GM12878 (cell line): ENCODE data around the gene METTL16. TPM values are rescaled to one million over a fixed set of nuclear protein-coding genes. Genes with fewer than 3 reads are reported as not detected.

Experiments used
- ATF7 ChIP-seq: fragments of 450-650 bp; IDR thresholded peaks from 2 replicates; pipeline ENCODE4 v1.6.1; 2016; ENCODE audit warnings: low read depth, mild to moderate bottlenecking
- BACH1 ChIP-seq: fragments of 450-650 bp; IDR thresholded peaks from 2 replicates; pipeline ENCODE4 v1.6.1; 2017; ENCODE audit warnings: mild to moderate bottlenecking, borderline replicate concordance
- BMI1 ChIP-seq: fragments of 450-650 bp; IDR thresholded peaks from 2 replicates; pipeline ENCODE4 v1.6.1; 2016; ENCODE audit warnings: mild to moderate bottlenecking, moderate library complexity, borderline replicate concordance
- CHD2 ChIP-seq: IDR thresholded peaks from 2 replicates; pipeline ENCODE4 v1.6.1; 2011; ENCODE audit warnings: low read depth, low read length, improper control_type of control experiment, borderline replicate concordance
- CHD4 ChIP-seq: fragments of 200-600 bp; sonication (generic); IDR thresholded peaks from 2 replicates; pipeline ENCODE4 v1.6.1; 2016; ENCODE audit warnings: mild to moderate bottlenecking
- EGR1 ChIP-seq, 2 experiments: IDR thresholded peaks; 1 replicate in 1 of 2; 2 replicates in 1 of 2; pipeline ENCODE4 v1.6.1; 2011 to 2012; ENCODE audit warnings: low read depth in 2 of 2, low read length in 2 of 2, borderline replicate concordance in 1 of 2, mild to moderate bottlenecking in 1 of 2, moderate library complexity in 1 of 2
- EZH2 ChIP-seq: IDR thresholded peaks from 2 replicates; pipeline ENCODE4 v1.6.1; 2012; ENCODE audit warnings: low read depth, mild to moderate bottlenecking, control low read depth, inconsistent platforms, low read length, borderline replicate concordance; ENCODE audit not compliant: control insufficient read depth
- FOS ChIP-seq: IDR thresholded peaks from 3 replicates; pipeline ENCODE4 v1.6.1; 2011; ENCODE audit warnings: borderline replicate concordance; ENCODE audit not compliant: insufficient read length; ENCODE audit errors: extremely low read depth
- HCFC1 ChIP-seq: fragments of 150-350 bp; IDR thresholded peaks from 2 replicates; pipeline ENCODE4 v1.6.1; 2014; ENCODE audit warnings: low read length
- HDAC6 ChIP-seq: fragments of 200-600 bp; sonication (generic); IDR thresholded peaks from one replicate; pipeline ENCODE4 v1.8.0; 2017; ENCODE audit warnings: antibody characterized with exemption; ENCODE audit not compliant: unreplicated experiment
- IRF5 ChIP-seq: fragments of 450-650 bp; IDR thresholded peaks from 2 replicates; pipeline ENCODE4 v1.6.1; 2017; ENCODE audit warnings: borderline replicate concordance
- KLF5 ChIP-seq: fragments of 450-650 bp; IDR thresholded peaks from 2 replicates; pipeline ENCODE4 v1.6.1; 2014; ENCODE audit warnings: mild to moderate bottlenecking; ENCODE audit not compliant: partially characterized antibody
- MEF2A ChIP-seq: IDR thresholded peaks from 2 replicates; pipeline ENCODE4 v1.6.1; 2011; ENCODE audit warnings: low read depth, mild to moderate bottlenecking, low read length, moderate library complexity; ENCODE audit not compliant: insufficient read depth
- MTA2 ChIP-seq: fragments of 450-650 bp; IDR thresholded peaks from 2 replicates; pipeline ENCODE4 v1.6.1; 2016; ENCODE audit warnings: low read depth, mild to moderate bottlenecking, moderate library complexity
- NBN ChIP-seq: fragments of 450-650 bp; IDR thresholded peaks from 2 replicates; pipeline ENCODE4 v1.6.1; 2016
- NFYA ChIP-seq: IDR thresholded peaks from 2 replicates; pipeline ENCODE4 v1.6.1; 2011; ENCODE audit warnings: low read depth, mild to moderate bottlenecking, low read length, improper control_type of control experiment, borderline replicate concordance
- PML ChIP-seq: IDR thresholded peaks from 2 replicates; pipeline ENCODE4 v1.6.1; 2012; ENCODE audit warnings: low read length, inconsistent platforms
- SPI1 ChIP-seq: IDR thresholded peaks from 2 replicates; pipeline ENCODE4 v1.6.1; 2011; ENCODE audit warnings: low read depth, mild to moderate bottlenecking, low read length, moderate library complexity, borderline replicate concordance; ENCODE audit not compliant: insufficient read depth
- SREBF2 ChIP-seq: IDR thresholded peaks from 2 replicates; pipeline ENCODE4 v1.6.1; 2012; ENCODE audit warnings: mild to moderate bottlenecking, low read length
- STAT1 ChIP-seq: fragments of 450-650 bp; conservative IDR thresholded peaks from 2 replicates; pipeline ENCODE4 v1.6.1; 2014; ENCODE audit warnings: antibody characterized with exemption, mild to moderate bottlenecking
- TAF1 ChIP-seq: IDR thresholded peaks from 2 replicates; pipeline ENCODE4 v1.6.1; 2011; ENCODE audit warnings: mild to moderate bottlenecking, low read depth, low read length, borderline replicate concordance
- ZSCAN29 ChIP-seq: fragments of 450-650 bp; IDR thresholded peaks from 2 replicates; pipeline ENCODE4 v1.6.1; 2017; ENCODE audit warnings: mild to moderate bottlenecking, moderate library complexity
- polyA plus RNA-seq, 11 experiments: library from polyadenylated mRNA; depleted of rRNA in 4 of 11; unstranded in 6 of 11; stranded (reverse) in 5 of 11; fragments of >200 nt; fragmentation: Nextera tagmentation in 4 of 11; fragmentation: Illumina TruSeq in 1 of 11; extraction: Ambion mirVana in 4 of 11; extraction: Trizol in 1 of 11; gene quantifications; 1 replicate in 1 of 11; 2 replicates in 10 of 11; pipeline versions ENCODE4 v1.2.1 to v1.2.3, GENCODE V29; 2011 to 2016; ENCODE audit warnings: inconsistent platforms in 2 of 11, missing spikeins in 2 of 11, low read depth in 1 of 11
- total RNA-seq, 4 experiments: library from RNA; depleted of rRNA in 3 of 4; stranded (reverse); fragments of >200 nt in 3 of 4; fragmentation: Illumina TruSeq in 1 of 4; extraction: Trizol in 1 of 4; gene quantifications; 2 replicates each; pipeline versions ENCODE4 v1.2.1 to v1.2.3, GENCODE V29; 2013 to 2021
- TF ChIP-seq, protein P1 (sequence below): IDR thresholded peaks from 2 replicates; pipeline ENCODE4 v1.6.1; 2011; ENCODE audit warnings: low read depth, mild to moderate bottlenecking, low read length, moderate library complexity, borderline replicate concordance; ENCODE audit errors: extremely low read depth
- TF ChIP-seq, protein P2 (sequence below), 3 experiments: IDR thresholded peaks in 2 of 3; conservative IDR thresholded peaks in 1 of 3; 2 replicates each; pipeline ENCODE4 v1.5.1; 2011; ENCODE audit warnings: low read depth in 3 of 3, low read length in 3 of 3, mild to moderate bottlenecking in 3 of 3, control low read depth in 2 of 3, moderate library complexity in 2 of 3, inconsistent platforms in 1 of 3, mixed read lengths in 1 of 3; ENCODE audit not compliant: control insufficient read depth in 2 of 3, insufficient read depth in 1 of 3; ENCODE audit errors: extremely low read depth in 1 of 3
- TF ChIP-seq, protein P3 (sequence below): IDR thresholded peaks from 2 replicates; pipeline ENCODE4 v1.6.1; 2012; ENCODE audit warnings: low read depth, low read length, improper control_type of control experiment

METTL16 gene
- total and polyA plus RNA-seq, 10 of the 15 experiments (the other 5 are each of a cell fraction or from before 2014, with no cell fraction given), result 15.6 to 34.3 (median 23.7) TPM

- no peak for TF ChIP-seq PML
- TF ChIP-seq ATF7, result peak; percentile 78
- no peak for TF ChIP-seq KLF5
- no peak for TF ChIP-seq BMI1
- no peak for TF ChIP-seq FOS
- TF ChIP-seq SPI1, result peak; percentile 77; the same call in 1 of the 2 replicates
- no peak for TF ChIP-seq IRF5
- TF ChIP-seq TAF1, result no peak
- TF ChIP-seq, protein P1, sequence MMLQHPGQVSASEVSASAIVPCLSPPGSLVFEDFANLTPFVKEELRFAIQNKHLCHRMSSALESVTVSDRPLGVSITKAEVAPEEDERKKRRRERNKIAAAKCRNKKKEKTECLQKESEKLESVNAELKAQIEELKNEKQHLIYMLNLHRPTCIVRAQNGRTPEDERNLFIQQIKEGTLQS, result no peak
- TF ChIP-seq HDAC6, result no peak
- peak; percentile 76; the same call in 1 of the 2 replicates for TF ChIP-seq NBN
- TF ChIP-seq HCFC1, result no peak
- no peak for TF ChIP-seq NFYA
- TF ChIP-seq CHD2, result peak; percentile 64; the same call in 1 of the 2 replicates
- TF ChIP-seq BACH1, result peak; percentile 27; the same call in 1 of the 2 replicates
- peak; percentile 35; the same call in 1 of the 2 replicates for TF ChIP-seq MTA2
- TF ChIP-seq, protein P2, sequence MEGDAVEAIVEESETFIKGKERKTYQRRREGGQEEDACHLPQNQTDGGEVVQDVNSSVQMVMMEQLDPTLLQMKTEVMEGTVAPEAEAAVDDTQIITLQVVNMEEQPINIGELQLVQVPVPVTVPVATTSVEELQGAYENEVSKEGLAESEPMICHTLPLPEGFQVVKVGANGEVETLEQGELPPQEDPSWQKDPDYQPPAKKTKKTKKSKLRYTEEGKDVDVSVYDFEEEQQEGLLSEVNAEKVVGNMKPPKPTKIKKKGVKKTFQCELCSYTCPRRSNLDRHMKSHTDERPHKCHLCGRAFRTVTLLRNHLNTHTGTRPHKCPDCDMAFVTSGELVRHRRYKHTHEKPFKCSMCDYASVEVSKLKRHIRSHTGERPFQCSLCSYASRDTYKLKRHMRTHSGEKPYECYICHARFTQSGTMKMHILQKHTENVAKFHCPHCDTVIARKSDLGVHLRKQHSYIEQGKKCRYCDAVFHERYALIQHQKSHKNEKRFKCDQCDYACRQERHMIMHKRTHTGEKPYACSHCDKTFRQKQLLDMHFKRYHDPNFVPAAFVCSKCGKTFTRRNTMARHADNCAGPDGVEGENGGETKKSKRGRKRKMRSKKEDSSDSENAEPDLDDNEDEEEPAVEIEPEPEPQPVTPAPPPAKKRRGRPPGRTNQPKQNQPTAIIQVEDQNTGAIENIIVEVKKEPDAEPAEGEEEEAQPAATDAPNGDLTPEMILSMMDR (IDR thresholded peaks at IDR 0.05 in 2 of 3, conservative IDR thresholded peaks at IDR 0.05 in 1 of 3; ENCODE audit: control insufficient read depth in 2 of 3, extremely low read depth in 1 of 3, insufficient read depth in 1 of 3, low read depth in 3 of 3, low read length in 3 of 3), result peak in 1 of 3 experiments; percentile 18; a peak in 1 of 6 replicates
- TF ChIP-seq CHD4, result no peak
- TF ChIP-seq EGR1 (IDR thresholded peaks at IDR 0.05; ENCODE audit: borderline replicate concordance in 1 of 2, low read depth in 2 of 2, low read length in 2 of 2), result no peak
- no peak for TF ChIP-seq MEF2A
- no peak for TF ChIP-seq ZSCAN29
- no peak for TF ChIP-seq EZH2
- TF ChIP-seq, protein P3, sequence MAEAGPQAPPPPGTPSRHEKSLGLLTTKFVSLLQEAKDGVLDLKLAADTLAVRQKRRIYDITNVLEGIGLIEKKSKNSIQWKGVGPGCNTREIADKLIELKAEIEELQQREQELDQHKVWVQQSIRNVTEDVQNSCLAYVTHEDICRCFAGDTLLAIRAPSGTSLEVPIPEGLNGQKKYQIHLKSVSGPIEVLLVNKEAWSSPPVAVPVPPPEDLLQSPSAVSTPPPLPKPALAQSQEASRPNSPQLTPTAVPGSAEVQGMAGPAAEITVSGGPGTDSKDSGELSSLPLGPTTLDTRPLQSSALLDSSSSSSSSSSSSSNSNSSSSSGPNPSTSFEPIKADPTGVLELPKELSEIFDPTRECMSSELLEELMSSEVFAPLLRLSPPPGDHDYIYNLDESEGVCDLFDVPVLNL, result no peak
- TF ChIP-seq SREBF2, result no peak
- no peak for TF ChIP-seq STAT1
These were observed 30.8 kb upstream of the METTL16 start (continued) for GRCh38 chr17:2542456-2542855.
